ENCODE results near the gene INPP5J.

The INPP5J gene

GRCh38 chr22:31125521-31126117 is 2.9 kb downstream of the INPP5J start:
- in situ Hi-C loops (cut with HindIII; ENCODE audit: low sequenced_read_pairs) = no loop called here
- no peak overlapping the region for H3K4me3 ChIP-seq (ENCODE audit: low read depth, low read length)
- DNase-seq (ENCODE audit: low read depth) = no peak
- TF ChIP-seq CTCF (IDR thresholded peaks at IDR 0.05; ENCODE audit: low read depth, low read length, missing control alignments) = no peak

- no peak for TF ChIP-seq CTCF (IDR thresholded peaks at IDR 0.05; ENCODE audit: low read depth, low read length, missing control alignments)
- in situ Hi-C loops (cut with HindIII; ENCODE audit: low sequenced_read_pairs) = no loop called here
- no peak for DNase-seq (ENCODE audit: low read depth)
- no peak overlapping the region for H3K4me3 ChIP-seq (ENCODE audit: low read depth, low read length)
These were observed 3.5 kb downstream of the INPP5J start for GRCh38 chr22:31126128-31126868.

- in situ Hi-C loops (cut with HindIII; ENCODE audit: low sequenced_read_pairs) = no loop called here
- H3K4me3 ChIP-seq (ENCODE audit: low read depth, low read length) = no peak overlapping the region
- TF ChIP-seq CTCF (IDR thresholded peaks at IDR 0.05; ENCODE audit: low read depth, low read length, missing control alignments) = no peak
These were observed 4.1 kb downstream of the INPP5J start for GRCh38 chr22:31126869-31127175.

GRCh38 chr22:31127181-31127772 is 4.5 kb downstream of the INPP5J start:
- DNase-seq (ENCODE audit: low read depth) = no peak
- no peak for TF ChIP-seq CTCF (IDR thresholded peaks at IDR 0.05; ENCODE audit: low read depth, low read length, missing control alignments)
- in situ Hi-C loops (cut with HindIII; ENCODE audit: low sequenced_read_pairs) = no loop called here
- no peak overlapping the region for H3K4me3 ChIP-seq (ENCODE audit: low read depth, low read length)

More at GRCh38 chr22:31126869-31127175, 4.1 kb downstream of the INPP5J start:
- no peak for DNase-seq (ENCODE audit: low read depth)

GRCh38 chr22:31128156-31128555 is 5.4 kb downstream of the INPP5J start:
- no peak for TF ChIP-seq CTCF (IDR thresholded peaks at IDR 0.05; ENCODE audit: low read depth, low read length, missing control alignments)
- H3K4me3 ChIP-seq (ENCODE audit: low read depth, low read length) = no peak overlapping the region
- DNase-seq (ENCODE audit: low read depth) = no peak
- in situ Hi-C loops (cut with HindIII; ENCODE audit: low sequenced_read_pairs) = no loop called here

- TF ChIP-seq CTCF (IDR thresholded peaks at IDR 0.05; ENCODE audit: low read depth, low read length, missing control alignments) = no peak
- in situ Hi-C loops (cut with HindIII; ENCODE audit: low sequenced_read_pairs) = no loop called here
- DNase-seq (ENCODE audit: low read depth) = no peak
- no peak overlapping the region for H3K4me3 ChIP-seq (ENCODE audit: low read depth, low read length)
These were observed 8.1 kb downstream of the INPP5J start for GRCh38 chr22:31130873-31131272.

Measured in astrocyte of the cerebellum (primary cell).